Panc1 (cell line): ENCODE results near the gene TSHR.

Experiments
- POLR2AphosphoS5 ChIP-seq: IDR thresholded peaks from 2 replicates; pipeline ENCODE4 v1.6.1; 2012; ENCODE audit warnings: mild to moderate bottlenecking, low read depth, low read length, moderate library complexity
- TF ChIP-seq, protein P1 (sequence below): fragments of 450-650 bp; IDR thresholded peaks from 2 replicates; pipeline ENCODE4 v1.5.1; 2017; ENCODE audit warnings: mild to moderate bottlenecking
- TF ChIP-seq, protein P2 (sequence below), 2 experiments: IDR thresholded peaks; 2 replicates each; pipeline ENCODE4 v1.6.1; 2011 to 2012; ENCODE audit warnings: low read depth in 2 of 2, control low read depth in 1 of 2, low read length in 1 of 2, mild to moderate bottlenecking in 1 of 2, moderate library complexity in 1 of 2; ENCODE audit not compliant: insufficient read depth in 1 of 2

DNA sequence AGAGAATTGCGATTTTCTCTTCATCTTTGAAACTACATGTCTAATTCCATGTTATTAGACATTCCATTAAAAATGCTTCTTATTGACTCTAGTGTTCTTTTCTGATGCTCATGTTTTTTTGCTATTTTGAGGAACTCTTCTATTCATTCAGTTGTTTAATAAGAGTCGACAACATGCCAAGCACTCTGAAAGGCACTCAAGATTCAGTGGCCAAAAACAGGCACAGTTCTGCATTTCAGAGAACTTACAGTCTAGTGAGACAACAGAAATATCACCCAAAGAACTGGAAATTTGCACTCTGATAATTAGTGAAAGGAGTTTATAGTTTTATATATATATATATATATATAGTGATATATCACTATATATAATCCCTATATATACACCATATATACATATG is 111.7 kb downstream of the TSHR start:
- TF ChIP-seq, protein P1, sequence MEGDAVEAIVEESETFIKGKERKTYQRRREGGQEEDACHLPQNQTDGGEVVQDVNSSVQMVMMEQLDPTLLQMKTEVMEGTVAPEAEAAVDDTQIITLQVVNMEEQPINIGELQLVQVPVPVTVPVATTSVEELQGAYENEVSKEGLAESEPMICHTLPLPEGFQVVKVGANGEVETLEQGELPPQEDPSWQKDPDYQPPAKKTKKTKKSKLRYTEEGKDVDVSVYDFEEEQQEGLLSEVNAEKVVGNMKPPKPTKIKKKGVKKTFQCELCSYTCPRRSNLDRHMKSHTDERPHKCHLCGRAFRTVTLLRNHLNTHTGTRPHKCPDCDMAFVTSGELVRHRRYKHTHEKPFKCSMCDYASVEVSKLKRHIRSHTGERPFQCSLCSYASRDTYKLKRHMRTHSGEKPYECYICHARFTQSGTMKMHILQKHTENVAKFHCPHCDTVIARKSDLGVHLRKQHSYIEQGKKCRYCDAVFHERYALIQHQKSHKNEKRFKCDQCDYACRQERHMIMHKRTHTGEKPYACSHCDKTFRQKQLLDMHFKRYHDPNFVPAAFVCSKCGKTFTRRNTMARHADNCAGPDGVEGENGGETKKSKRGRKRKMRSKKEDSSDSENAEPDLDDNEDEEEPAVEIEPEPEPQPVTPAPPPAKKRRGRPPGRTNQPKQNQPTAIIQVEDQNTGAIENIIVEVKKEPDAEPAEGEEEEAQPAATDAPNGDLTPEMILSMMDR, result no peak
- no peak for TF ChIP-seq POLR2AphosphoS5
- TF ChIP-seq, protein P2, sequence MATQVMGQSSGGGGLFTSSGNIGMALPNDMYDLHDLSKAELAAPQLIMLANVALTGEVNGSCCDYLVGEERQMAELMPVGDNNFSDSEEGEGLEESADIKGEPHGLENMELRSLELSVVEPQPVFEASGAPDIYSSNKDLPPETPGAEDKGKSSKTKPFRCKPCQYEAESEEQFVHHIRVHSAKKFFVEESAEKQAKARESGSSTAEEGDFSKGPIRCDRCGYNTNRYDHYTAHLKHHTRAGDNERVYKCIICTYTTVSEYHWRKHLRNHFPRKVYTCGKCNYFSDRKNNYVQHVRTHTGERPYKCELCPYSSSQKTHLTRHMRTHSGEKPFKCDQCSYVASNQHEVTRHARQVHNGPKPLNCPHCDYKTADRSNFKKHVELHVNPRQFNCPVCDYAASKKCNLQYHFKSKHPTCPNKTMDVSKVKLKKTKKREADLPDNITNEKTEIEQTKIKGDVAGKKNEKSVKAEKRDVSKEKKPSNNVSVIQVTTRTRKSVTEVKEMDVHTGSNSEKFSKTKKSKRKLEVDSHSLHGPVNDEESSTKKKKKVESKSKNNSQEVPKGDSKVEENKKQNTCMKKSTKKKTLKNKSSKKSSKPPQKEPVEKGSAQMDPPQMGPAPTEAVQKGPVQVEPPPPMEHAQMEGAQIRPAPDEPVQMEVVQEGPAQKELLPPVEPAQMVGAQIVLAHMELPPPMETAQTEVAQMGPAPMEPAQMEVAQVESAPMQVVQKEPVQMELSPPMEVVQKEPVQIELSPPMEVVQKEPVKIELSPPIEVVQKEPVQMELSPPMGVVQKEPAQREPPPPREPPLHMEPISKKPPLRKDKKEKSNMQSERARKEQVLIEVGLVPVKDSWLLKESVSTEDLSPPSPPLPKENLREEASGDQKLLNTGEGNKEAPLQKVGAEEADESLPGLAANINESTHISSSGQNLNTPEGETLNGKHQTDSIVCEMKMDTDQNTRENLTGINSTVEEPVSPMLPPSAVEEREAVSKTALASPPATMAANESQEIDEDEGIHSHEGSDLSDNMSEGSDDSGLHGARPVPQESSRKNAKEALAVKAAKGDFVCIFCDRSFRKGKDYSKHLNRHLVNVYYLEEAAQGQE (IDR thresholded peaks at IDR 0.05; ENCODE audit: insufficient read depth in 1 of 2, low read depth in 2 of 2, low read length in 1 of 2), result no peak
